ENCODE results near the gene IAH1.
A peak's percentile ranks its signal among the peaks of the same experiment; 100 is the strongest.

The IAH1 gene

DNA sequence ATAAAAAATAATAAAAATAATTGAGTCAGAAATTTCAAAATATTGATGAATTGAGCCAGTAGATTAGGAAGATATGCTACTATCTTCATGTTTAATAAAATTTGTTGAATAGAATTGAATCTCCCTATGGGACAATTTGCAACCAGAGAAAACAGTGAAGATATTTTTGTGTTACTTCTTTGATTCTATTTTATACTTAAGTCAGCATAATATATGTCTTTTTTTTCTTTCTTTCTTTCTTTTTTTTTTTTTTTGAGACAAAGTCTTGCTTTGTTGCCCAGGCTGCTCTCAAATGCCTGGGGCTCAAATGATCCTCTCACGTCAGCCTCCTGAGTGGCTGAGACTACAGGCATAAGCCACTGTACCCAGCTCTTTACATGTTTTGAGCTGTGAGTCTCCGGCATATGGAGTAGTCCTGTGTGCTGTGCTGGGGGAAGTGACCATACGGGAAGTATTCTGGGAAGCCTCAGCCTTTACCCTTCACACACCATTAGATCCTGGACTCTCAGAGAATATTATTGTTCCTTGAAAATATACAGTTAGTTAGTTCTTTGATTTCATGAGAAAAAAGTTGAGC is 13.8 kb upstream of the IAH1 start:
- peaks cover 0 to 3% of the 10 kb centered on the region in 2 donors for H3K4me1 ChIP-seq (ENCODE audit: control insufficient read depth in 1 of 2, insufficient read depth in 2 of 2, low read length in 2 of 2)
- H3K4me3 ChIP-seq (ENCODE audit: low read depth in 1 of 2, low read length in 2 of 2), result no peak overlapping the region
- peaks cover 19 to 21% of the 10 kb centered on the region in 2 donors for H3K36me3 ChIP-seq (ENCODE audit: control insufficient read depth in 1 of 2, insufficient read depth in 2 of 2, low read length in 2 of 2)
- H3K9me3 ChIP-seq (ENCODE audit: control insufficient read depth in 1 of 2, low read length in 2 of 2), result no peaks in the 10 kb centered on the region
- no peaks in the 10 kb centered on the region for H3K27me3 ChIP-seq (ENCODE audit: low read depth, low read length)
- H3K27ac ChIP-seq (ENCODE audit: low read length), result no peak overlapping the region

DNA sequence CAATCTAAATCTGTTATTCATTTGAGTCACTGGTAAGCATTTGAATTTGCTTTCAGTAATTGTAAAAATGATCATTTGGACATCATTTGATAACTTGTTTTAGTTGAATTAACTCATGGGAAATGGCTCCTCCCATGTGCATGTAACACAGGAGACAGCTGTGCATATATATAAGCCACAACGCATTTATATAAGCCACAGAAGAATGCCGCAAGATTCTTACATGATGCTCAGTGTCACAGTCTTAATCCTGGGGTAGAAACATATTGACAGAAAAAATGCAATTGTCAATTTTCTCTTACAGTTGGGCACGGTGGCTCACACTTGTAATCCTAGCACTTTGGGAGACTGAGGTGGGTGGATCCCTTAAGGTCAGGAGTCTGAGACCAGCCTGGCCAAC is 13.3 kb upstream of the IAH1 start:
- no peak overlapping the region for H3K27ac ChIP-seq (ENCODE audit: low read length)
- H3K27me3 ChIP-seq (ENCODE audit: low read depth, low read length), result no peaks in the 10 kb centered on the region
- no peak overlapping the region for H3K4me3 ChIP-seq (ENCODE audit: low read depth in 1 of 2, low read length in 2 of 2)
- H3K4me1 ChIP-seq (ENCODE audit: control insufficient read depth in 1 of 2, insufficient read depth in 2 of 2, low read length in 2 of 2), result peaks cover 0 to 3% of the 10 kb centered on the region in 2 donors
- H3K36me3 ChIP-seq (ENCODE audit: control insufficient read depth in 1 of 2, insufficient read depth in 2 of 2, low read length in 2 of 2), result peaks cover 19 to 21% of the 10 kb centered on the region in 2 donors
- no peaks in the 10 kb centered on the region for H3K9me3 ChIP-seq (ENCODE audit: control insufficient read depth in 1 of 2, low read length in 2 of 2)

GRCh38 chr2:9462313-9462712 is 12.0 kb upstream of the IAH1 start:
- no peaks in the 10 kb centered on the region for H3K9me3 ChIP-seq (ENCODE audit: control insufficient read depth in 1 of 2, low read length in 2 of 2)
- H3K4me3 ChIP-seq (ENCODE audit: low read depth in 1 of 2, low read length in 2 of 2), result no peak overlapping the region
- no peaks in the 10 kb centered on the region for H3K27me3 ChIP-seq (ENCODE audit: low read depth, low read length)
- peaks cover 15 to 16% of the 10 kb centered on the region in 2 donors for H3K36me3 ChIP-seq (ENCODE audit: control insufficient read depth in 1 of 2, insufficient read depth in 2 of 2, low read length in 2 of 2)
- H3K27ac ChIP-seq (ENCODE audit: low read length), result no peak overlapping the region
- peaks cover 0 to 3% of the 10 kb centered on the region in 2 donors for H3K4me1 ChIP-seq (ENCODE audit: control insufficient read depth in 1 of 2, insufficient read depth in 2 of 2, low read length in 2 of 2)

DNA sequence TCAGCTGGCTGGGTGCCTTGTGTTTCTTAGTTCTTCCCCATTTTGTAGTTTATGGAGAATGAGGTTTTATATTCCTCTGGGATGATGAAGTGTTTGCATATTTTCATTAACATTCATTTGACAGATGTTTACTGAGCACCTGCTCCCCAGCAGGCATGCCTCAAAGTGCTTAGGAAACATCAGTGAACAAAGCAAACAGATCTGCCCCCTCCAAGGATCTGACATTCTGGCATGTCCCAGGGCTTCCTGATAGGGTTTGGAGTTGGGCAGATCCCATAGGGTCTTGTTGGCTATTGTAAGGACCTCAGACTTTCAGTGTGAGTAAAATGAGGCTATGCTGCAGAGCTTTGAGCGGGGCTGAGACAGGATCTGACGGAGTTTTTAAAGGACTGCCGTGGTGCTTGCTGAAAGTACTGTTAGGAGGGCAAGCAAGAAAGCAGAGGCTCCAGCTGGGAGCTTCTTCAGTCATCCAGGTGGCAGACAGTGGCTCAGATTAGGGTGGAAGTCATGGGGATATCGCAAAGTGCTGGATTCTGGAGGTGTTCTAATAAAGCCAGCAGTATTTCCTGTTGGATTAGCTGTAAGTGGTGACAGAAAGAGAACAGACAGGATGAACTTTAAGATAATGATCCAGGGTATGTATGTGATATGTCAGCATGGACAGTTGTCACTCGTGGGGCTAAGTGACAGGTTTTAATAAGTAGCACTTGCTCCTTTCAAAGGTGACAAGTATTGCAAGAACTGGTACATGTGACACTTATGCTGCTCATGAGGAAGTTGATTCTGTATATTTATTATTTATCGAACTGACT is 11.3 kb upstream of the IAH1 start:
- Histone ChIP-seq H3K27ac (ENCODE audit: low read length) (no peak overlapping the region), H3K4me3 (ENCODE audit: low read depth in 1 of 2, low read length in 2 of 2) (no peak overlapping the region), H3K9me3 (ENCODE audit: control insufficient read depth in 1 of 2, low read length in 2 of 2) (no peaks in the 10 kb centered on the region), H3K27me3 (ENCODE audit: low read depth, low read length) (no peaks in the 10 kb centered on the region), H3K36me3 (ENCODE audit: control insufficient read depth in 1 of 2, insufficient read depth in 2 of 2, low read length in 2 of 2) (peaks cover 17 to 18% of the 10 kb centered on the region in 2 donors), H3K4me1 (ENCODE audit: control insufficient read depth in 1 of 2, insufficient read depth in 2 of 2, low read length in 2 of 2) (peaks cover 0 to 3% of the 10 kb centered on the region in 2 donors)

DNA sequence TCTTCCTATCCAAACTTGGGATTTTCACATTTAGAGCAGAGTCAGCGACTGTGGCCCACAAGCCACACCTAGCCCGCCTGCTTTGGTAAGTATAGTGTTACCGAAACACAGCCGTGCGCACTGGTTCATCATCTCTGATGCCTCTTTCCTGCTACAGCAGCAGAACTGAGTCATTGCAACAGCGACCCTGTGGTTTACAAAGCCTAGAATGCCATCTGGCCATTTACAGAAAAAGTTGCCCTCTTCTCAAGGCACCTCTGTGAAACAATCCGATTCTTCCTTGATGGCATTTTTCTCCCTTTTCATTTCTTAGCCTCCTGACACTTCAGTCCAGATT is 10.7 kb upstream of the IAH1 start:
- no peaks in the 10 kb centered on the region for H3K9me3 ChIP-seq (ENCODE audit: control insufficient read depth in 1 of 2, low read length in 2 of 2)
- H3K27me3 ChIP-seq (ENCODE audit: low read depth, low read length), result no peaks in the 10 kb centered on the region
- H3K27ac ChIP-seq (ENCODE audit: low read length), result no peak overlapping the region
- H3K4me3 ChIP-seq (ENCODE audit: low read depth in 1 of 2, low read length in 2 of 2), result no peak overlapping the region
- peaks cover 17 to 18% of the 10 kb centered on the region in 2 donors for H3K36me3 ChIP-seq (ENCODE audit: control insufficient read depth in 1 of 2, insufficient read depth in 2 of 2, low read length in 2 of 2)
- H3K4me1 ChIP-seq (ENCODE audit: control insufficient read depth in 1 of 2, insufficient read depth in 2 of 2, low read length in 2 of 2), result peaks cover 0 to 3% of the 10 kb centered on the region in 2 donors

DNA sequence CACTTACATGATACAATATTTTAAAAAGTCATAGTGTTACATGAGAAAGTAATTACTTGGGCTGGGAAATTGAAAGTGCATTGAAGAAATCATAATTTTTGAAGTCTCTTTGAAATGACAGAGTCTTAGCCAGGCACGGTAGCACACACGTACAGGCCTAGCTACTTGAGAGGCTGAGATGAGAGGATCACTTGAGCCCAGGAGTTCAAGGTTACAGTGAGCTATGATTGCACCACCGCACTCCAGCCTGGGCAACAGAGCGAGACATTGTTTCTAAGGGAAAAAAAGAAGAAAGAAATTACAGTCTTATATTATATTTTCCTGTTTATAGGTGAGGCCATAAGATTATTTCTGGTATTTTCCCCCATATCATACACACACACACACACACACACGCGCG is 9.2 kb upstream of the IAH1 start:
- Histone ChIP-seq H3K36me3 (ENCODE audit: control insufficient read depth in 1 of 2, insufficient read depth in 2 of 2, low read length in 2 of 2) (peaks cover 14 to 17% of the 10 kb centered on the region in 2 donors), H3K9me3 (ENCODE audit: control insufficient read depth in 1 of 2, low read length in 2 of 2) (no peaks in the 10 kb centered on the region), H3K4me3 (ENCODE audit: low read depth in 1 of 2, low read length in 2 of 2) (no peak overlapping the region), H3K27ac (ENCODE audit: low read length) (no peak overlapping the region), H3K27me3 (ENCODE audit: low read depth, low read length) (no peaks in the 10 kb centered on the region), H3K4me1 (ENCODE audit: control insufficient read depth in 1 of 2, insufficient read depth in 2 of 2, low read length in 2 of 2) (peaks cover 0 to 3% of the 10 kb centered on the region in 2 donors)

GRCh38 chr2:9466147-9466683 is 8.1 kb upstream of the IAH1 start:
- Histone ChIP-seq H3K27me3 (ENCODE audit: low read depth, low read length) (no peaks in the 10 kb centered on the region), H3K27ac (ENCODE audit: low read length) (no peak overlapping the region), H3K4me1 (ENCODE audit: control insufficient read depth in 1 of 2, insufficient read depth in 2 of 2, low read length in 2 of 2) (peaks cover 0 to 3% of the 10 kb centered on the region in 2 donors), H3K36me3 (ENCODE audit: control insufficient read depth in 1 of 2, insufficient read depth in 2 of 2, low read length in 2 of 2) (peaks cover 9 to 14% of the 10 kb centered on the region in 2 donors), H3K9me3 (ENCODE audit: control insufficient read depth in 1 of 2, low read length in 2 of 2) (no peaks in the 10 kb centered on the region), H3K4me3 (ENCODE audit: low read depth in 1 of 2, low read length in 2 of 2) (no peak overlapping the region)

DNA sequence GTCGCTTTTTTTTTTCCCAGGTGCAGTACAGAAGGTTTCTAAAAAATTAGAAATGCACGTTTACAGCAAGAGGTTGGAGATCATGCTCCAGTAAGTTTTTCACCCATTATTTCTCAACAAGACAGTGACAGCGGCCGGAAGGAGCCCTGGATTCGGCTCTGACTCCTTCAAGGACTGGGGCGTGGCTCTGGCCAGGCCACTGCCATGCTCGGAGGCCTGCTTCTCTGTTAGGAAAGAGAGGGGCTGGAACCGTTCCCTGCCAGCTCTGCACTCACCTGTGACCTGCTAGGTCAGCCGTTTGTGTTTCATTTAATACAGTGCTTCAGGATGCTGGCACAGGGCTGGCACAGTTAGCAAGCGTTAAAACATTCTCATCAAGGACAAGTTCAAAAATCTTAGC is 6.7 kb upstream of the IAH1 start:
- H3K27me3 ChIP-seq (ENCODE audit: low read depth, low read length), result no peaks in the 10 kb centered on the region
- H3K27ac ChIP-seq (ENCODE audit: low read length), result no peak overlapping the region
- H3K4me3 ChIP-seq (ENCODE audit: low read depth in 1 of 2, low read length in 2 of 2), result no peak overlapping the region
- no peaks in the 10 kb centered on the region for H3K9me3 ChIP-seq (ENCODE audit: control insufficient read depth in 1 of 2, low read length in 2 of 2)
- peaks cover 0 to 3% of the 10 kb centered on the region in 2 donors for H3K4me1 ChIP-seq (ENCODE audit: control insufficient read depth in 1 of 2, insufficient read depth in 2 of 2, low read length in 2 of 2)
- peaks cover 12 to 18% of the 10 kb centered on the region in 2 donors for H3K36me3 ChIP-seq (ENCODE audit: control insufficient read depth in 1 of 2, insufficient read depth in 2 of 2, low read length in 2 of 2)

GRCh38 chr2:9471206-9471605 is 3.1 kb upstream of the IAH1 start:
- Histone ChIP-seq H3K36me3 (ENCODE audit: control insufficient read depth in 1 of 2, insufficient read depth in 2 of 2, low read length in 2 of 2) (peaks cover 8 to 13% of the 10 kb centered on the region in 2 donors), H3K27me3 (ENCODE audit: low read depth, low read length) (no peaks in the 10 kb centered on the region), H3K9me3 (ENCODE audit: control insufficient read depth in 1 of 2, low read length in 2 of 2) (no peaks in the 10 kb centered on the region), H3K27ac (ENCODE audit: low read length) (no peak overlapping the region), H3K4me1 (ENCODE audit: control insufficient read depth in 1 of 2, insufficient read depth in 2 of 2, low read length in 2 of 2) (peaks cover 0 to 12% of the 10 kb centered on the region in 2 donors), H3K4me3 (ENCODE audit: low read depth in 1 of 2, low read length in 2 of 2) (no peak overlapping the region)

- H3K27ac ChIP-seq (ENCODE audit: low read length), result no peak overlapping the region
- no peaks in the 10 kb centered on the region for H3K9me3 ChIP-seq (ENCODE audit: control insufficient read depth in 1 of 2, low read length in 2 of 2)
- H3K4me3 ChIP-seq (ENCODE audit: low read depth in 1 of 2, low read length in 2 of 2), result no peak overlapping the region
- H3K27me3 ChIP-seq (ENCODE audit: low read depth, low read length), result no peaks in the 10 kb centered on the region
- H3K4me1 ChIP-seq (ENCODE audit: control insufficient read depth in 1 of 2, insufficient read depth in 2 of 2, low read length in 2 of 2), result peaks cover 0 to 16% of the 10 kb centered on the region in 2 donors
- peaks cover 8 to 10% of the 10 kb centered on the region in 2 donors for H3K36me3 ChIP-seq (ENCODE audit: control insufficient read depth in 1 of 2, insufficient read depth in 2 of 2, low read length in 2 of 2)
These were observed 1.8 kb upstream of the IAH1 start for GRCh38 chr2:9472511-9472910.

- peaks cover 0 to 16% of the 10 kb centered on the region in 2 donors for H3K4me1 ChIP-seq (ENCODE audit: control insufficient read depth in 1 of 2, insufficient read depth in 2 of 2, low read length in 2 of 2)
- no peaks in the 10 kb centered on the region for H3K9me3 ChIP-seq (ENCODE audit: control insufficient read depth in 1 of 2, low read length in 2 of 2)
- peak overlapping the region; percentile 69 to 79 for H3K4me3 ChIP-seq (ENCODE audit: low read depth in 1 of 2, low read length in 2 of 2)
- no peak overlapping the region for H3K27ac ChIP-seq (ENCODE audit: low read length)
- peaks cover 4 to 7% of the 10 kb centered on the region in 2 donors for H3K36me3 ChIP-seq (ENCODE audit: control insufficient read depth in 1 of 2, insufficient read depth in 2 of 2, low read length in 2 of 2)
- H3K27me3 ChIP-seq (ENCODE audit: low read depth, low read length), result no peaks in the 10 kb centered on the region
These were observed 905 bp upstream of the IAH1 start for GRCh38 chr2:9473308-9473984.

All from muscle layer of duodenum (tissue), 2 donors.